Measurements from ENCODE around the gene PRR18.

GRCh38 chr6:166333172-166333995, 25.2 kb upstream of the PRR18 start:
- TF ChIP-seq CTCF (IDR thresholded peaks at IDR 0.05) (no peak), POLR2A (IDR thresholded peaks at IDR 0.05) (no peak)
